UCSD-AML1 (cell line): Measurements from ENCODE around the gene NDUFB10.
"Not testable (repeated sequence)": the region's sequence is repeated elsewhere in the genome, so short reads cannot be mapped to it uniquely, and the experiment has no call there.

Experiments used
- DNase-seq: peaks from one replicate; lab custom pipeline; 2025; ENCODE audit not compliant: unreplicated experiment; lab: John Stamatoyannopoulos, UW

NDUFB10 gene

GRCh38 chr16:1944612-1945199, 14.6 kb upstream of the NDUFB10 start:
- DNase-seq = no peak

GRCh38 chr16:1945559-1946391, 13.6 kb upstream of the NDUFB10 start:
- DNase-seq = no peak

- no peak for DNase-seq
These were observed 12.6 kb upstream of the NDUFB10 start for GRCh38 chr16:1946495-1947368.

GRCh38 chr16:1947369-1947670, 12.0 kb upstream of the NDUFB10 start:
- no peak for DNase-seq

- DNase-seq = no peak
These were observed 9.8 kb upstream of the NDUFB10 start for GRCh38 chr16:1949507-1949906.

- no peak for DNase-seq
These were observed 9.3 kb upstream of the NDUFB10 start for GRCh38 chr16:1950047-1950446.

- DNase-seq = no peak
These were observed 8.8 kb upstream of the NDUFB10 start for GRCh38 chr16:1950559-1950958.

- no peak for DNase-seq
These were observed 5.6 kb upstream of the NDUFB10 start for GRCh38 chr16:1953734-1954133.

- DNase-seq = not testable (repeated sequence)
These were observed 1.8 kb upstream of the NDUFB10 start for GRCh38 chr16:1957434-1958142.

GRCh38 chr16:1958143-1958491, 1.2 kb upstream of the NDUFB10 start:
- DNase-seq = not testable (repeated sequence)

- no peak for DNase-seq
These were observed 546 bp upstream of the NDUFB10 start for GRCh38 chr16:1958715-1959268.

GRCh38 chr16:1960665-1961630, 1.6 kb downstream of the NDUFB10 start:
- peak; percentile 64 for DNase-seq

- no peak for DNase-seq
These were observed 2.3 kb downstream of the NDUFB10 start for GRCh38 chr16:1961651-1962067.

GRCh38 chr16:1962161-1963153, 3.1 kb downstream of the NDUFB10 start:
- not testable (repeated sequence) for DNase-seq

GRCh38 chr16:1963806-1964505, 4.6 kb downstream of the NDUFB10 start:
- DNase-seq = peak; percentile 68

- peak; percentile 98 for DNase-seq
These were observed 5.4 kb downstream of the NDUFB10 start, which contains the start of gene RPS2 for GRCh38 chr16:1964506-1965395. RPS2 (minus strand) TSS chr16:1964826; CDS start chr16:1964625, 201 bp downstream.
